A549 (cell line): ENCODE results near the gene LRRC61.

ENCODE experiments used
- BHLHE40 ChIP-seq: IDR thresholded peaks from 2 replicates; pipeline ENCODE4 v1.6.1; 2012; ENCODE audit warnings: low read depth, low read length, inconsistent platforms
- CTCF ChIP-seq: fragments of >200 bp; sonication (Bioruptor Twin); formaldehyde crosslinking; IDR thresholded peaks from 3 replicates; pipeline ENCODE4 v1.5.1; 2016
- E2F6 ChIP-seq: IDR thresholded peaks from 2 replicates; pipeline ENCODE4 v1.6.1; 2012; ENCODE audit warnings: low read depth, borderline replicate concordance
- FOSL2 ChIP-seq, 2 experiments: fragments of 450-650 bp in 1 of 2; fragments of >200 bp in 1 of 2; sonication (Bioruptor Twin) in 1 of 2; formaldehyde crosslinking; IDR thresholded peaks; 2 replicates each; pipeline versions ENCODE4 v1.5.0 to v1.6.1; 2016 to 2020; ENCODE audit warnings: mild to moderate bottlenecking in 1 of 2, moderate library complexity in 1 of 2
- JUN ChIP-seq, 2 experiments: fragments of >200 bp; sonication (Bioruptor Twin); formaldehyde crosslinking; IDR thresholded peaks; 2 replicates in 1 of 2; 3 replicates in 1 of 2; pipeline ENCODE4 v1.6.1; 2016 to 2017
- KDM1A ChIP-seq: fragments of 200-600 bp; sonication (generic); IDR thresholded peaks from 2 replicates; pipeline ENCODE4 v1.6.1; 2016; ENCODE audit warnings: low read depth, mild to moderate bottlenecking
- MYC ChIP-seq: IDR thresholded peaks from 2 replicates; pipeline ENCODE4 v1.6.1; 2012; ENCODE audit warnings: mild to moderate bottlenecking, inconsistent platforms, low read length, improper control_type of control experiment, borderline replicate concordance
- POLR2A ChIP-seq: IDR thresholded peaks from 2 replicates; pipeline ENCODE4 v1.6.1; 2012; ENCODE audit warnings: mild to moderate bottlenecking, low read length
- RAD21 ChIP-seq, 2 experiments: fragments of >200 bp in 1 of 2; sonication (Bioruptor Twin) in 1 of 2; formaldehyde crosslinking in 1 of 2; IDR thresholded peaks in 1 of 2; conservative IDR thresholded peaks in 1 of 2; 2 replicates in 1 of 2; 3 replicates in 1 of 2; pipeline ENCODE4 v1.6.1; 2012 to 2018; ENCODE audit warnings: inconsistent platforms in 1 of 2
- REST ChIP-seq: fragments of 200-600 bp; sonication (generic); IDR thresholded peaks from 2 replicates; pipeline ENCODE4 v1.6.1; 2016; ENCODE audit warnings: antibody characterized with exemption, mild to moderate bottlenecking, moderate library complexity
- SREBF2 ChIP-seq: fragments of 450-650 bp; IDR thresholded peaks from 2 replicates; pipeline ENCODE4 v1.6.1; 2014; ENCODE audit warnings: mild to moderate bottlenecking, moderate library complexity
- USF2 ChIP-seq: fragments of 450-650 bp; IDR thresholded peaks from 2 replicates; pipeline ENCODE4 v1.6.1; 2014; ENCODE audit warnings: antibody characterized with exemption

- TF ChIP-seq CTCF (no peak), RAD21 (conservative IDR thresholded peaks at IDR 0.05 in 1 of 2, IDR thresholded peaks at IDR 0.05 in 1 of 2) (no peak), USF2 (no peak), FOSL2 (IDR thresholded peaks at IDR 0.05) (no peak), FOSL2 (CRISPR knock-in tag; IDR thresholded peaks at IDR 0.05) (no peak), E2F6 (no peak), JUN (IDR thresholded peaks at IDR 0.05) (no peak), MYC (no peak), KDM1A (no peak), REST (no peak), BHLHE40 (no peak), POLR2A (no peak), SREBF2 (no peak)
Measured at GRCh38 chr7:150351587-150352194, 28.5 kb downstream of the LRRC61 start.
